ENCODE results near the gene PRKG2. TPM values are rescaled to one million over a fixed set of nuclear protein-coding genes. Genes with fewer than 3 reads are reported as not detected.

PRKG2 gene
- polyA plus RNA-seq, 1 donor from 2014 or later: 0.16 TPM

GRCh38 chr4:81143183-81143582 is 71.8 kb downstream of the PRKG2 start:
- Histone ChIP-seq H3F3A (ENCODE audit: insufficient read depth, low read length, poor library complexity, severe bottlenecking) (no peaks in the 10 kb centered on the region), H3K27me3 (ENCODE audit: insufficient read depth, low read depth, low read length) (no peaks in the 10 kb centered on the region), H3K4me2 (ENCODE audit: low read length) (no peak overlapping the region), H3K9ac (ENCODE audit: low read length) (no peak overlapping the region), H3K4me3 (ENCODE audit: low read length) (no peak overlapping the region), H3K9me2 (ENCODE audit: insufficient read depth, low read length) (no peaks in the 10 kb centered on the region), H3K36me3 (ENCODE audit: insufficient read depth, low read length) (no peaks in the 10 kb centered on the region), H2AFZ (ENCODE audit: low read depth, low read length) (no peak overlapping the region), H4K20me1 (ENCODE audit: insufficient read depth) (no peaks in the 10 kb centered on the region), H3K27ac (ENCODE audit: low read length) (no peak overlapping the region), H3K79me2 (replicated peaks; ENCODE audit: insufficient read depth, low read length) (no peaks in the 10 kb centered on the region), H3K9me3 (ENCODE audit: low read length) (no peaks in the 10 kb centered on the region)
- no peak for TF ChIP-seq EP300 (conservative IDR thresholded peaks at IDR 0.05; ENCODE audit: poor library complexity, severe bottlenecking)
- no peak for TF ChIP-seq TAF1 (IDR thresholded peaks at IDR 0.05; ENCODE audit: low read depth)
- no peak for TF ChIP-seq REST (IDR thresholded peaks at IDR 0.05; ENCODE audit: borderline replicate concordance)
- TF ChIP-seq POLR2AphosphoS5 (IDR thresholded peaks at IDR 0.05): no peak
- TF ChIP-seq SMC3 (conservative IDR thresholded peaks at IDR 0.05; ENCODE audit: poor library complexity): no peak
- TF ChIP-seq EZH2 (IDR thresholded peaks at IDR 0.05; ENCODE audit: borderline replicate concordance, insufficient read depth, low read length, poor library complexity, severe bottlenecking): no peak
- no peak for TF ChIP-seq RAD21 (conservative IDR thresholded peaks at IDR 0.05)
- no peak for TF ChIP-seq MXI1 (conservative IDR thresholded peaks at IDR 0.05; ENCODE audit: poor library complexity, severe bottlenecking)
- no peak for TF ChIP-seq CTCF (IDR thresholded peaks at IDR 0.05; ENCODE audit: poor library complexity, severe bottlenecking)

GRCh38 chr4:81142744-81143143 is 72.3 kb downstream of the PRKG2 start:
- Histone ChIP-seq H3K9me2 (ENCODE audit: insufficient read depth, low read length) (no peaks in the 10 kb centered on the region), H3K4me3 (ENCODE audit: low read length) (no peak overlapping the region), H3K79me2 (replicated peaks; ENCODE audit: insufficient read depth, low read length) (no peaks in the 10 kb centered on the region), H3F3A (ENCODE audit: insufficient read depth, low read length, poor library complexity, severe bottlenecking) (no peaks in the 10 kb centered on the region), H3K9me3 (ENCODE audit: low read length) (no peaks in the 10 kb centered on the region), H3K36me3 (ENCODE audit: insufficient read depth, low read length) (no peaks in the 10 kb centered on the region), H2AFZ (ENCODE audit: low read depth, low read length) (no peak overlapping the region), H3K27me3 (ENCODE audit: insufficient read depth, low read depth, low read length) (no peaks in the 10 kb centered on the region), H3K9ac (ENCODE audit: low read length) (no peak overlapping the region), H3K27ac (ENCODE audit: low read length) (no peak overlapping the region), H4K20me1 (ENCODE audit: insufficient read depth) (no peaks in the 10 kb centered on the region), H3K4me2 (ENCODE audit: low read length) (no peak overlapping the region)
- TF ChIP-seq SMC3 (conservative IDR thresholded peaks at IDR 0.05; ENCODE audit: poor library complexity): no peak
- no peak for TF ChIP-seq MXI1 (conservative IDR thresholded peaks at IDR 0.05; ENCODE audit: poor library complexity, severe bottlenecking)
- TF ChIP-seq REST (IDR thresholded peaks at IDR 0.05; ENCODE audit: borderline replicate concordance): no peak
- no peak for TF ChIP-seq EZH2 (IDR thresholded peaks at IDR 0.05; ENCODE audit: borderline replicate concordance, insufficient read depth, low read length, poor library complexity, severe bottlenecking)
- no peak for TF ChIP-seq RAD21 (conservative IDR thresholded peaks at IDR 0.05)
- TF ChIP-seq TAF1 (IDR thresholded peaks at IDR 0.05; ENCODE audit: low read depth): no peak
- no peak for TF ChIP-seq CTCF (IDR thresholded peaks at IDR 0.05; ENCODE audit: poor library complexity, severe bottlenecking)
- no peak for TF ChIP-seq EP300 (conservative IDR thresholded peaks at IDR 0.05; ENCODE audit: poor library complexity, severe bottlenecking)

Measured in neural cell (in vitro differentiated cells).